Body of pancreas (tissue), 4 donors: ENCODE data around the gene PLCB1. TPM values are rescaled to one million over a fixed set of nuclear protein-coding genes. Genes with fewer than 3 reads are reported as not detected.

ENCODE experiments used
- ATAC-seq: fragments of 150-250 bp; one replicate; pipeline ENCODE4 v1.9.1; 2016
- DNase-seq, 4 donors: peaks; one replicate each; pipeline ENCODE4 v3.0.0-alpha.2; 2019
- H3K27ac ChIP-seq, 4 donors: fragments of 200-600 bp; sonication (generic); 1 replicate in 3 of 4; 2 replicates in 1 of 4; pipeline versions ENCODE4 v1.5.1 to v1.6.1; 2016 to 2019; ENCODE audit warnings: mild to moderate bottlenecking in 1 of 4, mixed read lengths in 1 of 4, moderate library complexity in 1 of 4
- H3K27me3 ChIP-seq, 2 donors: fragments of 200-600 bp; sonication (generic); one replicate each; pipeline ENCODE4 v1.6.0; 2016; ENCODE audit warnings: mild to moderate bottlenecking in 1 of 2
- H3K36me3 ChIP-seq, 2 donors: fragments of 200-600 bp; sonication (generic); replicated peaks in 1 of 2; 2 replicates each; pipeline ENCODE4 v1.5.1; 2016; ENCODE audit warnings: low read depth in 2 of 2; ENCODE audit not compliant: insufficient read depth in 1 of 2
- H3K4me1 ChIP-seq: fragments of 200-600 bp; sonication (generic); one replicate; pipeline ENCODE4 v1.6.0; 2016
- H3K4me3 ChIP-seq, 2 donors: fragments of 200-600 bp; sonication (generic); 1 replicate in 1 of 2; 2 replicates in 1 of 2; pipeline ENCODE4 v1.5.1; 2016 to 2019
- H3K9me3 ChIP-seq, 3 donors: fragments of 200-600 bp; sonication (generic); 1 replicate in 2 of 3; 2 replicates in 1 of 3; pipeline ENCODE4 v1.5.1; 2016
- POLR2A ChIP-seq, 3 donors: fragments of 450-650 bp; IDR thresholded peaks; one replicate each; pipeline ENCODE4 v1.6.1; 2016; ENCODE audit warnings: antibody characterized with exemption in 3 of 3, mild to moderate bottlenecking in 2 of 3
- WGBS, 2 donors: methylation state at CpG; one replicate each; pipeline ENCODE4 v1.1.5; 2017; 5-methylcytosine and 5-hydroxymethylcytosine counted together
- intact Hi-C: fragments of 100-400 bp; cut with DNase I; formaldehyde crosslinking; loops from one replicate; pipeline ENCODE4 v1.15.1; 2023
- total RNA-seq, 2 donors: library from RNA; depleted of rRNA; stranded (reverse); fragments of >200 nt; gene quantifications; one replicate each; pipeline ENCODE4 v1.1.0, GENCODE V29; 2016
- TF ChIP-seq, protein P1 (sequence below), 7 experiments: fragments of 450-650 bp in 4 of 7; fragments of 200-600 bp in 3 of 7; sonication (generic) in 3 of 7; IDR thresholded peaks; one replicate each; pipeline ENCODE4 v1.5.1; 2016 to 2019; ENCODE audit warnings: antibody characterized with exemption in 7 of 7

Gene PLCB1
- total RNA-seq, 2 donors from 2014 or later = 32.9 to 46.1 TPM

DNA sequence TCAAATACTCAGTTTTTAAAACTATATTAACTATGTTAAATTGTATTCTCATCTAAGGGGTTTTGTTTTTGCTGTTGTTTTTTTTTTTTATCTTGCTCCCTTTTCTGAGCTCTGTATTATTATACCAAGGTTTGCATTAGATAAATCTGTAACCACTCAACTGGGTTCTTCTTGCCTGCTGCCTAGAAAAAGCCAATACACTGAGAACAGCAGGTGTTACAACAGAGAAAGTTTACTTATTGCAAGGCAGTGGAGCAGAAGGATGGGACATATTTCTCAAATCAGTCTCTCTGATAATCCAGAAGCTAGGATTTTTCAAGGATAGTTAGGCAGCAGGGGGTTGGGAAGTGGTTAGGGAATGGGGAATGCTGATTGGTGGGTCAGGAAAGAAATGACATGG lies 558.0 kb downstream of the PLCB1 start:
- Histone ChIP-seq H3K36me3 (no peaks in the 10 kb centered on the region), H3K27ac (no peak overlapping the region), H3K27me3 (no peaks in the 10 kb centered on the region), H3K4me1 (no peaks in the 10 kb centered on the region), H3K4me3 (no peak overlapping the region), H3K9me3 (no peaks in the 10 kb centered on the region)
- ATAC-seq = no peak
- no peak for DNase-seq
- intact Hi-C loops = no loop called here
- TF ChIP-seq, protein P1, sequence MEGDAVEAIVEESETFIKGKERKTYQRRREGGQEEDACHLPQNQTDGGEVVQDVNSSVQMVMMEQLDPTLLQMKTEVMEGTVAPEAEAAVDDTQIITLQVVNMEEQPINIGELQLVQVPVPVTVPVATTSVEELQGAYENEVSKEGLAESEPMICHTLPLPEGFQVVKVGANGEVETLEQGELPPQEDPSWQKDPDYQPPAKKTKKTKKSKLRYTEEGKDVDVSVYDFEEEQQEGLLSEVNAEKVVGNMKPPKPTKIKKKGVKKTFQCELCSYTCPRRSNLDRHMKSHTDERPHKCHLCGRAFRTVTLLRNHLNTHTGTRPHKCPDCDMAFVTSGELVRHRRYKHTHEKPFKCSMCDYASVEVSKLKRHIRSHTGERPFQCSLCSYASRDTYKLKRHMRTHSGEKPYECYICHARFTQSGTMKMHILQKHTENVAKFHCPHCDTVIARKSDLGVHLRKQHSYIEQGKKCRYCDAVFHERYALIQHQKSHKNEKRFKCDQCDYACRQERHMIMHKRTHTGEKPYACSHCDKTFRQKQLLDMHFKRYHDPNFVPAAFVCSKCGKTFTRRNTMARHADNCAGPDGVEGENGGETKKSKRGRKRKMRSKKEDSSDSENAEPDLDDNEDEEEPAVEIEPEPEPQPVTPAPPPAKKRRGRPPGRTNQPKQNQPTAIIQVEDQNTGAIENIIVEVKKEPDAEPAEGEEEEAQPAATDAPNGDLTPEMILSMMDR (IDR thresholded peaks at IDR 0.05) = no peak
- no peak for TF ChIP-seq POLR2A (IDR thresholded peaks at IDR 0.05)

DNA sequence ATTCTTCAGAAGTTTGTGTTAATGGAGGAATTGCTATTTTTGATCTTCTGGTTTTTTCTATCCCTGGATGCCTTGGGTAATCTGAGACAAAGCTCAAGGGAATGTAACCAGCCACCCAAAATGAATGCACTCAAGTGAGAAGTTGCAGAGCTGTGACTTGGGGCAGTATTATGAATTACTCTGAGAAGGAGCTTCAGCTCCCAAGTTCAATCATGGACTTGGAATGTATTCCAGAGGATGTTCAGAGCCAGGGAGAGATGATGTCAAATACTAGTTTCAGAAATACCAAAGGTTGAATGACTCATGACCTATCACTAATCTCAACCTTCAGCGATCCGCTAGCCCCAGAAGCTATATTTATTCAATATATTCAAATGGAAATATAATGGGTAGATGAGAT lies 561.6 kb downstream of the PLCB1 start:
- Histone ChIP-seq H3K4me3 (no peak overlapping the region), H3K27me3 (no peaks in the 10 kb centered on the region), H3K36me3 (no peaks in the 10 kb centered on the region), H3K4me1 (no peaks in the 10 kb centered on the region), H3K9me3 (no peaks in the 10 kb centered on the region), H3K27ac (no peak overlapping the region)
- TF ChIP-seq, protein P1 (IDR thresholded peaks at IDR 0.05) = no peak
- no peak for TF ChIP-seq POLR2A (IDR thresholded peaks at IDR 0.05)
- DNase-seq (no peak), ATAC-seq (no peak)
- WGBS, 2 donors = 94% methylated on average over 2 of the region's 2 CpGs
- intact Hi-C loops = no loop called here

GRCh38 chr20:8700756-8701155 lies 568.7 kb downstream of the PLCB1 start:
- Histone ChIP-seq H3K36me3 (no peaks in the 10 kb centered on the region), H3K9me3 (no peaks in the 10 kb centered on the region), H3K27ac (no peak overlapping the region), H3K4me3 (no peak overlapping the region), H3K27me3 (no peaks in the 10 kb centered on the region), H3K4me1 (no peaks in the 10 kb centered on the region)
- TF ChIP-seq, protein P1 (IDR thresholded peaks at IDR 0.05) = no peak
- TF ChIP-seq POLR2A (IDR thresholded peaks at IDR 0.05) = no peak
- DNase-seq = no peak
- no peak for ATAC-seq
- intact Hi-C loops = no loop called here
- WGBS, 2 donors = 76 to 79% methylated on average over 2 of the region's 2 CpGs

DNA sequence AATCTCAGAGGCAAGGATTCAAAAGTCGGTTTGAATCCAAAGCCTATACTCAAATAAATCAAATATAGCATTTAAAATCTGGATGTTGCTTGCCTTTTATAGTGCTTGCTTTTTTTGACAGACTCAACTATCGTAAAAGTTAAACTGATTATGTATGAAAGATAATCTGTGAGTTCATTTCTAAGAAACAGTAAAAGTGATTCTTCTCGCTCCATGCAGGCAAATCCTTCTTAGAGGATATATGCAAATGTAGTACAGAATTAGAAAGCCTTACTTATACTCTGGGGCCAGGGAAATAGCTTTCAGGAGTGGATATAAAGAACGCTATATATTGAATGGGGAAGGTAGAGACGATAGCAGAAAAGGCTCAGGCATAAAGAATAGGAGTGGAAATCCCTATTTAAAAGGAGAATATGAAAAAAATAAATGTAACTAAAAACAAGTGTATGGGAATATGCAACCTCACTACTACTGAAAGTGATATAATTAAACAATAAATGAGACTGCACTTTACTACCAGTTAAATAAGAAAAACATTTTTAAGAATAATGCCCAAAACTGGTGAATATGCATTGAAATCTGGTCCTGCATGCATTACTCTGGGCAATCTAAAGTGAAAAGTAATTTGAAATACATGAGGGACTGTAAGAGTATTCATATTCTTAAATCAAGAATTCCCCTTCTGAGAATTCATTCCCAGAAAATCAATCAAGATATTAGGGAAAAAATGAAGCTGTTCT lies 575.1 kb downstream of the PLCB1 start:
- DNase-seq (no peak), ATAC-seq (no peak)
- Histone ChIP-seq H3K9me3 (no peaks in the 10 kb centered on the region), H3K27me3 (no peaks in the 10 kb centered on the region), H3K36me3 (no peaks in the 10 kb centered on the region), H3K27ac (no peak overlapping the region), H3K4me3 (no peak overlapping the region), H3K4me1 (no peaks in the 10 kb centered on the region)
- WGBS, 2 donors = 87 to 91% methylated on average over 5 of the region's 5 CpGs
- TF ChIP-seq, protein P1 (IDR thresholded peaks at IDR 0.05) = no peak
- TF ChIP-seq POLR2A (IDR thresholded peaks at IDR 0.05) = no peak
- intact Hi-C loops = no loop called here

GRCh38 chr20:8709627-8710026 lies 577.6 kb downstream of the PLCB1 start:
- intact Hi-C loops = loop anchor here (10.0 kb wide), 1 partner anchor 585 kb away; no protein-coding TSS in a partner anchor
- H3K27ac ChIP-seq = no peak overlapping the region
- TF ChIP-seq POLR2A (IDR thresholded peaks at IDR 0.05) = no peak
- TF ChIP-seq, protein P1 (IDR thresholded peaks at IDR 0.05) = no peak
- DNase-seq (no peak), ATAC-seq (no peak)
- H3K9me3 ChIP-seq = no peaks in the 10 kb centered on the region
- no peaks in the 10 kb centered on the region for H3K36me3 ChIP-seq
- no peaks in the 10 kb centered on the region for H3K27me3 ChIP-seq
- no peaks in the 10 kb centered on the region for H3K4me1 ChIP-seq
- WGBS, 2 donors = 67 to 72% methylated on average over 3 of the region's 3 CpGs
- H3K4me3 ChIP-seq = no peak overlapping the region
